ENCODE data around the gene PIM1. TPM values are rescaled to one million over a fixed set of nuclear protein-coding genes. Genes with fewer than 3 reads are reported as not detected.

Gene PIM1
- total RNA-seq, 2 experiments from 2014 or later = 24.7 to 31.4 TPM

GRCh38 chr6:37139230-37139962, 30.6 kb upstream of the PIM1 start:
- POLR2A ChIA-PET = interaction anchor here (0.8 kb wide), 1 partner anchor 30 kb away, joined by 3 read pairs; no protein-coding TSS in a partner anchor
- no peak overlapping the region for H3K4me3 ChIP-seq (ENCODE audit: low read depth, low read length, poor library complexity, severe bottlenecking)
- no peak for DNase-seq (ENCODE audit: low spot score)
- H3K79me2 ChIP-seq (ENCODE audit: insufficient read depth, low read depth, low read length) = no peaks in the 10 kb centered on the region
- intact Hi-C loops (cut with micrococcal nuclease; ENCODE audit: unreplicated experiment) = no loop called here
- H3K9me3 ChIP-seq (ENCODE audit: low read length) = no peaks in the 10 kb centered on the region
- peaks cover 11% of the 10 kb centered on the region for H3K4me1 ChIP-seq (ENCODE audit: insufficient read depth, low read length, poor library complexity, severe bottlenecking)
- TF ChIP-seq EZH2phosphoT487 (IDR thresholded peaks at IDR 0.05; ENCODE audit: borderline replicate concordance, low read depth, low read length) (no peak), CTCF (conservative IDR thresholded peaks at IDR 0.05; ENCODE audit: low read length) (no peak)
- H3K36me3 ChIP-seq (ENCODE audit: insufficient read depth, low read length) = no peaks in the 10 kb centered on the region
- no peaks in the 10 kb centered on the region for H3K9me2 ChIP-seq (ENCODE audit: insufficient read depth, low read length)
- CTCF ChIA-PET (ENCODE audit: unreplicated experiment) = no interaction called here
- BruUV-seq (replicated peaks) = no TSS peak
- H3K4me2 ChIP-seq (ENCODE audit: low read length) = no peak overlapping the region
- no peaks in the 10 kb centered on the region for H4K20me1 ChIP-seq (ENCODE audit: insufficient read depth, low read length)
- H3K27ac ChIP-seq (ENCODE audit: low read depth, low read length, poor library complexity, severe bottlenecking) = no peak overlapping the region
- H2AFZ ChIP-seq (ENCODE audit: low read length) = no peak overlapping the region

- Histone ChIP-seq H4K20me1 (ENCODE audit: insufficient read depth, low read length) (no peaks in the 10 kb centered on the region), H3K4me1 (ENCODE audit: insufficient read depth, low read length, poor library complexity, severe bottlenecking) (peaks cover 15% of the 10 kb centered on the region), H3K4me3 (ENCODE audit: low read depth, low read length, poor library complexity, severe bottlenecking) (no peak overlapping the region), H3K27ac (ENCODE audit: low read depth, low read length, poor library complexity, severe bottlenecking) (no peak overlapping the region), H3K36me3 (ENCODE audit: insufficient read depth, low read length) (no peaks in the 10 kb centered on the region), H3K79me2 (ENCODE audit: insufficient read depth, low read depth, low read length) (no peaks in the 10 kb centered on the region), H3K9me2 (ENCODE audit: insufficient read depth, low read length) (no peaks in the 10 kb centered on the region), H2AFZ (ENCODE audit: low read length) (no peak overlapping the region), H3K9me3 (ENCODE audit: low read length) (no peaks in the 10 kb centered on the region), H3K4me2 (ENCODE audit: low read length) (no peak overlapping the region)
- ChIA-PET POLR2A (interaction anchor here (0.7 kb wide), 1 partner anchor 462 kb away, joined by 3 read pairs; no protein-coding TSS in a partner anchor), CTCF (ENCODE audit: unreplicated experiment) (no interaction called here)
- TF ChIP-seq CTCF (conservative IDR thresholded peaks at IDR 0.05; ENCODE audit: low read length) = no peak
- TF ChIP-seq EZH2phosphoT487 (IDR thresholded peaks at IDR 0.05; ENCODE audit: borderline replicate concordance, low read depth, low read length) = no peak
- BruUV-seq (replicated peaks) = no TSS peak
- intact Hi-C loops (cut with micrococcal nuclease; ENCODE audit: unreplicated experiment) = no loop called here
- no peak for DNase-seq (ENCODE audit: low spot score)
Measured at GRCh38 chr6:37140145-37140544, 29.8 kb upstream of the PIM1 start.
